ENCODE results near the gene EVI2A. TPM values are rescaled to one million over a fixed set of nuclear protein-coding genes. Genes with fewer than 3 reads are reported as not detected.

The EVI2A gene
- total and polyA plus RNA-seq, 10 of the 15 experiments (the other 5 are each of a cell fraction or from before 2014, with no cell fraction given) = 4.6 to 78.3 (median 25.7) TPM

GRCh38 chr17:31283841-31284240, 37.6 kb downstream of the EVI2A start:
- Histone ChIP-seq H3K4me2 (ENCODE audit: control insufficient read depth, insufficient read depth) (no peak overlapping the region), H3K36me3 (ENCODE audit: control insufficient read depth in 2 of 2, insufficient read depth in 2 of 2, low read length in 1 of 2) (peaks cover 0 to 9% of the 10 kb centered on the region in 2 experiments; a peak in 1 of 4 replicates), H3K4me1 (ENCODE audit: control insufficient read depth, insufficient read depth, low read length) (no peaks in the 10 kb centered on the region), H3K9ac (ENCODE audit: control insufficient read depth, insufficient read depth, low read length) (no peak overlapping the region), H3K4me3 (no peak overlapping the region), H4K20me1 (ENCODE audit: control insufficient read depth, insufficient read depth) (no peaks in the 10 kb centered on the region), H3K9me3 (replicated peaks; ENCODE audit: control insufficient read depth, insufficient read depth, low read length) (no peaks in the 10 kb centered on the region), H3K27me3 (replicated peaks in 1 of 2; ENCODE audit: control insufficient read depth in 2 of 2, insufficient read depth in 2 of 2, low read length in 1 of 2) (no peaks in the 10 kb centered on the region), H3K27ac (ENCODE audit: control insufficient read depth, insufficient read depth) (no peak overlapping the region), H2AFZ (ENCODE audit: control insufficient read depth, low read depth, low read length) (no peak overlapping the region), H3K79me2 (ENCODE audit: control insufficient read depth, insufficient read depth, low read length) (no peaks in the 10 kb centered on the region)
- in situ Hi-C loops (cut with MboI) (no loop called here), intact Hi-C loops (cut with micrococcal nuclease; ENCODE audit: unreplicated experiment) (no loop called here)
- POLR2A ChIA-PET = no interaction called here
- SMC1A ChIA-PET (ENCODE audit: uncharacterized antibody, unreplicated experiment) = interaction anchor here (1.5 kb wide), 1 partner anchor 89 kb away, joined by 4 read pairs; no protein-coding TSS in a partner anchor
- RAD21 ChIA-PET (ENCODE audit: unreplicated experiment) = no interaction called here
- FAIRE-seq = no peak
- no peak for DNase-seq (ENCODE audit: low read depth, low spot score)
- CTCF ChIA-PET = no interaction called here
- no TSS peak for BruUV-seq (replicated peaks)
- ATAC-seq = no peak
- TF ChIP-seq PML (IDR thresholded peaks at IDR 0.05; ENCODE audit: low read length) (no peak), SIN3A (IDR thresholded peaks at IDR 0.05; ENCODE audit: low read depth, low read length) (no peak), ZNF687 (IDR thresholded peaks at IDR 0.05) (no peak), ZBTB11 (CRISPR knock-in tag; IDR thresholded peaks at IDR 0.05) (no peak), RUNX3 (IDR thresholded peaks at IDR 0.05; ENCODE audit: low read length) (no peak), USF2 (IDR thresholded peaks at IDR 0.05; ENCODE audit: borderline replicate concordance, low read depth, low read length) (no peak), IRF3 (IDR thresholded peaks at IDR 0.05) (no peak), REST (IDR thresholded peaks at IDR 0.05; ENCODE audit: low read depth, low read length) (no peak), ZSCAN29 (IDR thresholded peaks at IDR 0.05) (no peak), YY1 (IDR thresholded peaks at IDR 0.05; ENCODE audit: low read depth, low read length) (no peak), SMAD1 (IDR thresholded peaks at IDR 0.05; ENCODE audit: low read depth, partially characterized antibody) (no peak), SREBF2 (IDR thresholded peaks at IDR 0.05; ENCODE audit: low read length) (no peak), CBFB (IDR thresholded peaks at IDR 0.05; ENCODE audit: low read depth) (no peak)

All from GM12878 (cell line).